HL-60 (cell line): Measurements from ENCODE around the gene RAP1GAP.

Experiments
- CTCF ChIP-seq: IDR thresholded peaks from one replicate; pipeline ENCODE4 v1.5.1; 2011; ENCODE audit warnings: low read length, control low read depth, inconsistent platforms; ENCODE audit not compliant: insufficient read depth
- GABPA ChIP-seq: IDR thresholded peaks from 2 replicates; pipeline ENCODE4 v1.6.1; 2012; ENCODE audit warnings: low read depth
- POLR2AphosphoS5 ChIP-seq: IDR thresholded peaks from 2 replicates; pipeline ENCODE4 v1.6.1; 2012; ENCODE audit warnings: low read depth
- REST ChIP-seq: IDR thresholded peaks from 2 replicates; pipeline ENCODE4 v1.6.1; 2012; ENCODE audit warnings: low read depth; ENCODE audit not compliant: insufficient replicate concordance
- SPI1 ChIP-seq: IDR thresholded peaks from 2 replicates; pipeline ENCODE4 v1.6.1; 2012; ENCODE audit warnings: low read depth, mild to moderate bottlenecking, borderline replicate concordance

DNA sequence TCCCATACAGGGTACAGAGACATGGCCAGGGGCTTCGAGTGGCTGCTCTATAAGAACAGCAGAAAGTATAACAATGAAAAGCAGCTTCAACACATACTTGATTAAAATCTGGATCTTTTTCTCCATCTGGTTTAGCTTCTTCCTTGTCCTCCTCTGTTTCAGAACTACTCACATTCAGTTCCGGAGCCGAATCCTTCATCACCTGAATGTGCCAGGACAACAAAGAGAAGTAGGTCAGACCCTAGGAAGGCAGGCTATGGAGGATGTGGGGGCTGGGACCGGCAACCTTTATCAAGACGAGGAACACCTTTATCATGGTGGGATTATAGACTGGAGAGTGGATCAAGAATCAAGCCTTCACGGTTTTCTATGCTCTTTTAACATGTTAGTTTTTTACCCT, 32.2 kb upstream of the RAP1GAP start:
- TF ChIP-seq CTCF (no peak), GABPA (no peak), REST (no peak), POLR2AphosphoS5 (no peak), SPI1 (no peak)
